HG03575 (cell line): ENCODE results near the gene UBE2J2.

Experiments used
- ATAC-seq: cut with Tn5 transposase; IDR thresholded peaks from one replicate; pipeline ENCODE4 v1.9.1; 2021; ENCODE audit not compliant: unreplicated experiment, insufficient number of reproducible peaks, low FRiP score; ENCODE audit errors: extremely low read depth

The UBE2J2 gene

DNA sequence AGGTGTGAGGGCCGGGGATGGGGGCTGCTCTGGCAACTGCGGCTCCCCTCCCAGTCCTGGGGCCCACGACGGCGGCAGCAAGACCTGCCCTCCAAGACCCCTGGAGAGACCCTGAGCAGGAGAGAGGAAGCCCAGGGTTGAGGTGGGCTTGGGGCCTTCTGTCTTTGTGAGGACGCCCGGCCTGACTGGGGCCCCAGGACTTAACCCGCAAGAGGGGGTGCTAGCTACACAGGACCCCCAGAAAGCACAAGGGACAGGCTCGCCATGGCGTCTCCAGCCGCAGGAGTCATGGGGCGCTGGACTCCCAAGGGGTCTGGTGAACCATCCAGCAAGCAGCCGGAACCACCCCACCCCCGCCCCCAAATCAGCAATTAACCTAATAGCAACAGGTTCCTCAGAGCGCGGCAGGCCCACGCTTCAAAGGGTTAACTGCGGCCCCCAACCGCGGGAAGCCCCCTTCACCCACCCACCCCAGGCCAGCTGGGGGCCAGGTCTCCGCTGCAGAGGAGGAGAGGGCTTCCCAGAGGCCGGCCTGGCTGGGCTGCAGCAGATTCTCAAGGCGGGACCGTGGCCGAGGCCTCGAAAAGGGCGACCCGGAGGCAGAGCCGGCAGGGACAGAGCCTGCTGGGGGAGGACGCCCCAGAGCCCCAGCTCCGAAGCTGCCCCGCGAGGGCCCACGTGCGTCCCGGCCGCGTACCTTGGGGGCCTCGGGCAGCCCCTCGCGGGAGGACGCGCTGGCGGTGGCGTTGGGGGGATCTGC is 27.7 kb downstream of the UBE2J2 start:
- no peak for ATAC-seq

GRCh38 chr1:1245178-1245816 is 28.4 kb downstream of the UBE2J2 start:
- no peak for ATAC-seq

DNA sequence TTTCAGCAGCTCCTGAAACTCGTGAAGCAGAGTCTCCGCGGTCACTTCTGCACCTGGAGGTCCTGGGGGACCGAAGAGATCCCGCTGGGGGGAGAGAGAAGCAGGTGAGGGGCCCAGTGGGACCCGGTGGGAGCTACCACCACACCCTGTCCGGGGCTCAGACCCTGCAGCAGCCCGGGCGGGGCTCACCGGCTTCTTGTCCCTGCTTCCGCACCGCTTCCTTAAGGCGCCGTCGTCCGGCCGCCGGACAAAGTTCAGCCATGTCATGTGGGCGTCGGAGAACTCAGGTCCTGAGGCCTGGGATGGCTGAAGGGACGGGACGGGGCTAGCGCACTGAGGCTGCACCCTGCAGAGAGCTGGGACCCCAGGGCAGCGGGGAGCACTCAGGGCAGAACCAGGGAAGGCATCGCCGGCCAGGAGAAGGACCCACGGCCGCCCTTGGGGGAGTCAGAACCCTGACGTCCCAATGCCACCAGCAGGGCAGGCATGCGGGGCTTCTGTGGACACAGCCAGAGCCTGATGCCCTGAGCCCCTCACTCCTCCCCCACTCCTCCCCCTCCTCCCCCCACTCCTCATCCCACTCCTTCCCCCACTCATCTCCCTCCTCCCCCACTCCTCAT is 29.4 kb downstream of the UBE2J2 start:
- no peak for ATAC-seq

GRCh38 chr1:1243807-1244191 is 29.9 kb downstream of the UBE2J2 start:
- ATAC-seq: no peak

- no peak for ATAC-seq
These were observed 30.4 kb downstream of the UBE2J2 start for GRCh38 chr1:1243266-1243660.

DNA sequence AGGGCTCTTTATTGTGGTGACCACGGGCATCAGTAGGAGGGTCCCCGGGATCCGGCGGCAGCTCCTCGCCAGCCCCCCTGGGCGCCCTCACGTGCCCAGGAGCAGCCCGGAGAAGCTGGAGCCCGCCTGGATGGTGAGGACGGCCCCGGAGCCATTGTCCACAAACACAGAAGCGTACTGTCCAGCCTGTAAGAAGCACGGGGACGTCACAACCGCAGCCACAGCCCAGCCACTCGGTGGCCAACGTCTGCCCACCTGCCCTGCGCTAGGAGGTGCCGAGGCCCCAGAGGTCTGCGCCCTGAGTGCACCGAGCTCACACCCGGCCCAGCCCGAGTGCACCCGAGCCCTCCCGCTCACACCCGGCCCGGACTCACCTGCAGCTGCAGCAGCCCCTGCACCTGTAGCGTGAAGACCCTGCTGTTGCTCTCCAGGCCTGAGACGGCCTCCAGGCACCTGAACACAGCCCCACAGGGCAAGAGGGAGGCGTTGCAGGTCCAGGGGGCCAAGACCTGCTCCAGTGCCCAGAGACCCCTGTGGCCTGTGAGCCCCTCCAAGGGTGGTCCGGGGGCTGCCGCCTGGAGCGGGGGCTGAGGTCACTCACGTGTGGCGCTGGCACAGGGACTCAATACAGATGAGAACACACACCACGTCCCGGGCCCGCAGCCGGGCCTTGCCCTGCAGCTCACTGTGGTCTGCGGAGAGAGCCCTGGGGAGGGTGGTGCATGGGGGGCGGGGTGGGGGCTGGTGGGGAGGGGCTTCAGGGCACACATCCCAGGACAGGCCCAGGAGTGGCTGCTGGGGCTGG is 31.0 kb downstream of the UBE2J2 start:
- ATAC-seq: no peak

DNA sequence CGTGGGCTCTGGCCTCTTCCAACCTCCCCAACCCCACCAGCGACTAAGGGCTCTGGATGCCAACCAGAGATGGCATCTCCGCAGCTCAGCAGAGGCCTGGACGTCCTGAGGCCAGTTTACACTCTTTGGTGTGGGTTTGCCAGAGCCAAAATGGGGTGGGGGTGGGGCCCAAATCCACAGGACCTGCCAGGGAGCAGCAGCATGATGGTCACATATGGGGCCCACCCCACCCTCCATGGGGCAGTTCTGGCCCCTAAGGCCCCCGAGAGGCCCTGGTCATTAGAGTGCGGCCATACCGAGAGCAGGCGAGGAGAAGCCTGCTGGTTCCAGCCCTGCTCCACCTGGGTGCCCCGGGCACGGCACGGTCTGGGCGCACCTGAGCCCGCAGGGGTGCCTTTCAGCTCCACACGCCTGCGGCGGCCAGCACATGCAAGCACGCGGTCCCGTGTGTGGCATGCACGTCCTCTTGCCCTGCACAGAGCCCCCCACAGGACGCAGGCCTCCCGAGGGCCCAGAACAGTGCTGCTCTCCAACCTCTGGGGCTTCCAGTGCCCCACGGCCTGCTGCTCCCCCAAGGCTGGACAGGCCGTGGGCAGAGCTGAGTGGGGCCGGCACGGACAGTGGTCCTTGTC is 31.9 kb downstream of the UBE2J2 start:
- no peak for ATAC-seq

DNA sequence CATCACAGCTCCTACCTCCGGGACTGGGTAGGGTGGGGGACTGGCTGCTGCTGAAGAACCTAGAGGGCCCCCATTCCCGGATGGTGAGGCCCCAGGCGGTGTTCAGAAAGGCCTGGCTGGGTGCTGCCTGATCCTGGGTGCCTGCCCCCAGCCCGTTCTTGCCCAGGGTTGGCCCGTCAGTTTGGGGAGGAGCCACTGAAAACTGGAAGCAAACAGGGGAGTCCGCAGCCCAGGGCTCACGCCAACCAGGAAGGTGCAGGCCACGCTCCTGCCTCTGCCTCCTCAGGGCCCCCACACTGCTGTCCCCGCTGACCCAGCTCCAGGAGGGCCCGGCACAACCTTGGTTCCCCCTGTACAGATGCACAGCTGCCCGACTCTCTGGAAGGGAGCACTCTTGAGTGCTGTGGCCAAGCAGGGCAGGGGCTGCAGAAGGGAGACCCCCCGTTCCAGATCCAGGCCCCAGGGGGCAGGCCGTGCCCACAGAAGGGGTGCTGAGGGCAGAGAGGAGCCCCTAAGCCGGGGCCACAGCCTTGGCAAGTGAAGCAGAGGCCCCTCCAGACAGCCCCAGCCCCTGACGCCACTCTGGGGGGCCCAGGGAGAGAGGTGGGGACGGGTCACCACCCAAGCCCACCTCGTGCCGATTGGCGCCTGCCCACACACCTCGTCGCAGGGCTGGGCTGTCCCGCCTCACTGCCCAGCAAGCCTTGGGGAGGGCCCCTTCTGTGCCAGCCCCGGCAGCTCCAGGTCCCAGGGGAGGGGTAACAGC is 32.6 kb downstream of the UBE2J2 start:
- no peak for ATAC-seq

DNA sequence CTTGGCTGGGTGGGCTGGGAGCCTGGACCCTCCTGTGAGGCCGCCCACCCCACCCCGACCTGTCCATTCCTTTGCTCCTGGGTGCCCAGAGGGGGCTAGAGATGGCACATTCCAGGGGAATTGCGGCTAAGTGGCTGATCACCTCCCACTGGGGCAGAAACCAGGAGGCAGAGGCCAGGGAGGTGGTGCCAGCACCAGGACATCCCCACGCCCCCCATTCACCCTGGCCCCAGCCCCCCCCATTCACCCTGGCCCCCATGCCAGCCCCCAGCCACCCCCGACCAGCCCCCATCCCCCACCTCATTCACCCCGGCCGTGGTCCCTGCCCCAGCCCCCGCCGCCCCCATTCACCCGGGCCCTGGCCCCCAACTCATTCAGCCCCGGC is 33.3 kb downstream of the UBE2J2 start:
- no peak for ATAC-seq

GRCh38 chr1:1239614-1240347 is 33.9 kb downstream of the UBE2J2 start:
- ATAC-seq: no peak

DNA sequence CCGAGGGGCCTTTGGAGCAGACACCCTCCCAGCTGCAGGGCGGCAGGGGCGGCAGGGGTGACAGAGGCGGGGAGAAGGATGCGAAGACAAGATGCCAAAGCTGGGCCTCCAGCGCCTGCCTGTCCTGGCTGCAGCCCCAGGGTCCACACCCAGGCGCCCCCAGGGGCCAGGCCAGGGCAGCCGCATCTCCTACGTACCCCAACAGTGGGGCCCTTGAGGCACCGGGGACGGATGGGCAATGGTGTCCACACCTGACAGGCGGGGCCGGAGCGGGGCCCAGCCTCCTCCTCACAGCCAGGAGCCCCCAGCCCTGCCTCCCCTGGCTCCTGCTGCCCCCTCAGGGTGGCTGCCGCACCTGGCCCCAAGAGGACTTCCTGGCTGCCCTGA is 34.4 kb downstream of the UBE2J2 start:
- ATAC-seq: no peak

DNA sequence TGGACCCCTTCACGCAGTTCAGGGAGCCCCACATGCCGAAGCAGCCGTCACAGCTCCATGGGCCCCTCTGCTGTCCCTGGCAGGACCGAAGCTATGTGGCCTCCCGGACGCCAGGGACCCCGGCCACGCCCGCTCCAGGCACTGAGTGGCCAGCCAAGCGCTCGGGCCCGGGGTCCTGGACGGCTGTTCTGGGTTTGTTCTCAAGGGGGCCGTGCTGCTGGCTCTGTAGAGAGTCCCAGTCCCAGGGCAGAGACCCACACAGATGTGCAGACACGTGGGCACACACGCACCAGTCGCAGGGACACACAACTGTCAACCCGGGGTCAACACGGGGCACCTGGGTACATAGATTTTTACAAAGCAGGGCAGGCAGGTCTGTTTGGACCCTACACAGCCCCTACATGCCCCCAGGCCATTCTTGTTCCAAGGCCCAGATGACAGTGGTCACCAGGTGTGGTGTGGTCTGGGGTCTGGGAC is 34.9 kb downstream of the UBE2J2 start:
- no peak for ATAC-seq

- ATAC-seq: no peak
These were observed 35.6 kb downstream of the UBE2J2 start for GRCh38 chr1:1237874-1238701.

GRCh38 chr1:1236945-1237873 is 36.4 kb downstream of the UBE2J2 start:
- ATAC-seq: no peak

- no peak for ATAC-seq
These were observed 37.4 kb downstream of the UBE2J2 start for GRCh38 chr1:1236176-1236763.
